OCI-LY1 (cell line): ENCODE results near the gene MSX1.

ENCODE experiments used
- H2AFZ ChIP-seq: fragments of 200-600 bp; sonication (generic), shearing (Covaris generic); 2 replicates; pipeline ENCODE4 v1.6.0; 2014; ENCODE audit warnings: antibody characterized with exemption, mild to moderate bottlenecking, low read length
- H3F3A ChIP-seq: fragments of 200-600 bp; sonication (generic), shearing (Covaris generic); 2 replicates; pipeline ENCODE4 v1.6.0; 2014; ENCODE audit warnings: mild to moderate bottlenecking, antibody characterized with exemption, low read length, moderate library complexity; ENCODE audit not compliant: insufficient read depth
- H3K27ac ChIP-seq: fragments of 200-600 bp; sonication (generic); 2 replicates; pipeline ENCODE4 v1.5.1; 2014; ENCODE audit warnings: low read length, mixed run types, mild to moderate bottlenecking, low read depth; ENCODE audit not compliant: poor library complexity, severe bottlenecking
- H3K27me3 ChIP-seq: fragments of 200-600 bp; sonication (generic); 2 replicates; pipeline ENCODE4 v1.6.0; 2014; ENCODE audit warnings: antibody characterized with exemption, mild to moderate bottlenecking, low read length, moderate library complexity; ENCODE audit not compliant: insufficient read depth
- H3K36me3 ChIP-seq: fragments of 200-600 bp; sonication (generic); 2 replicates; pipeline ENCODE4 v1.6.1; 2014; ENCODE audit warnings: mild to moderate bottlenecking, antibody characterized with exemption, low read length, moderate library complexity, mixed read lengths; ENCODE audit not compliant: insufficient read depth
- H3K4me1 ChIP-seq: fragments of 200-600 bp; sonication (generic); 2 replicates; pipeline ENCODE4 v1.5.1; 2014; ENCODE audit warnings: mild to moderate bottlenecking, low read length, moderate library complexity; ENCODE audit not compliant: insufficient read depth, severe bottlenecking
- H3K4me2 ChIP-seq: fragments of 200-600 bp; sonication (generic), shearing (Covaris generic); 2 replicates; pipeline ENCODE4 v1.6.1; 2014; ENCODE audit warnings: low read length
- H3K4me3 ChIP-seq: fragments of 200-600 bp; sonication (generic); 2 replicates; pipeline ENCODE4 v1.5.1; 2014; ENCODE audit warnings: low read length, low read depth, mild to moderate bottlenecking, mixed read lengths; ENCODE audit not compliant: poor library complexity, severe bottlenecking
- H3K79me2 ChIP-seq: fragments of 200-600 bp; shearing (Covaris generic); 2 replicates; pipeline ENCODE4 v1.6.1; 2016; ENCODE audit warnings: mixed run types, low read length, mixed read lengths; ENCODE audit not compliant: insufficient read depth
- H3K9ac ChIP-seq: fragments of 200-600 bp; sonication (generic), shearing (Covaris generic); 2 replicates; pipeline ENCODE4 v1.6.1; 2014; ENCODE audit warnings: mild to moderate bottlenecking, low read length, mixed read lengths
- H3K9me2 ChIP-seq: fragments of 200-600 bp; sonication (generic), shearing (Covaris generic); 2 replicates; pipeline ENCODE4 v1.6.1; 2014; ENCODE audit warnings: low read depth, mild to moderate bottlenecking, low read length, mixed read lengths
- H3K9me3 ChIP-seq: fragments of 200-600 bp; shearing (Covaris generic); 2 replicates; pipeline ENCODE4 v1.6.1; 2014; ENCODE audit warnings: low read length, mixed read lengths
- H4K20me1 ChIP-seq: fragments of 200-600 bp; sonication (generic), shearing (Covaris generic); 2 replicates; pipeline ENCODE4 v1.6.0; 2016; ENCODE audit warnings: mild to moderate bottlenecking, low read length; ENCODE audit not compliant: insufficient read depth
- CTCF ChIP-seq: fragments of 200-600 bp; sonication (generic), shearing (Covaris generic); IDR thresholded peaks from 2 replicates; pipeline ENCODE4 v1.5.1; 2017; ENCODE audit warnings: mild to moderate bottlenecking, antibody characterized with exemption, low read length, moderate library complexity, mixed read lengths
- EZH2 ChIP-seq: fragments of 200-600 bp; sonication (generic), shearing (Covaris generic); IDR thresholded peaks from 2 replicates; pipeline ENCODE4 v1.8.0; 2017; ENCODE audit warnings: borderline replicate concordance, mixed run types, mild to moderate bottlenecking, antibody characterized with exemption, low read length, moderate library complexity, mixed read lengths

MSX1 gene

DNA sequence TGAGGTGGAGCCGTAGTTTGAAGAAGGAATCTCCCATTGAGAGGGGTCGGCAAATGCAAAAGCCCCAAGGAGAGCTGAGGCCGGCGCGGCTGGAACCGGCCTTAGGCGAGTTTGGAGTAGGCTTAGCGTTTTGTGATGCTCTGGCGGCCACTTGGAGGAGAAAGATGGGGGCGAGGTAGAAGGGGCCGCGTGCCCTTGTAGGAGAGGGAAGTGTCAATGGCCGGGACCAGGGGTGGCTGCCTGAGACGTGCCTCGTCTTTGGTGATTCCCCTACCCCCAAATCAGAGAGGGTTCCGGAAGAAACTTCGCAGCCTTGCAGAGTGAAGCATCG is 11.7 kb downstream of the MSX1 start:
- TF ChIP-seq EZH2 (no peak), CTCF (no peak)
- Histone ChIP-seq H3F3A (no peaks in the 10 kb centered on the region), H2AFZ (no peak overlapping the region), H3K9me3 (no peaks in the 10 kb centered on the region), H4K20me1 (no peaks in the 10 kb centered on the region), H3K9ac (no peak overlapping the region), H3K36me3 (no peaks in the 10 kb centered on the region), H3K27ac (no peak overlapping the region), H3K4me3 (no peak overlapping the region), H3K79me2 (no peaks in the 10 kb centered on the region), H3K9me2 (no peaks in the 10 kb centered on the region), H3K27me3 (no peaks in the 10 kb centered on the region), H3K4me2 (no peak overlapping the region), H3K4me1 (no peaks in the 10 kb centered on the region)

DNA sequence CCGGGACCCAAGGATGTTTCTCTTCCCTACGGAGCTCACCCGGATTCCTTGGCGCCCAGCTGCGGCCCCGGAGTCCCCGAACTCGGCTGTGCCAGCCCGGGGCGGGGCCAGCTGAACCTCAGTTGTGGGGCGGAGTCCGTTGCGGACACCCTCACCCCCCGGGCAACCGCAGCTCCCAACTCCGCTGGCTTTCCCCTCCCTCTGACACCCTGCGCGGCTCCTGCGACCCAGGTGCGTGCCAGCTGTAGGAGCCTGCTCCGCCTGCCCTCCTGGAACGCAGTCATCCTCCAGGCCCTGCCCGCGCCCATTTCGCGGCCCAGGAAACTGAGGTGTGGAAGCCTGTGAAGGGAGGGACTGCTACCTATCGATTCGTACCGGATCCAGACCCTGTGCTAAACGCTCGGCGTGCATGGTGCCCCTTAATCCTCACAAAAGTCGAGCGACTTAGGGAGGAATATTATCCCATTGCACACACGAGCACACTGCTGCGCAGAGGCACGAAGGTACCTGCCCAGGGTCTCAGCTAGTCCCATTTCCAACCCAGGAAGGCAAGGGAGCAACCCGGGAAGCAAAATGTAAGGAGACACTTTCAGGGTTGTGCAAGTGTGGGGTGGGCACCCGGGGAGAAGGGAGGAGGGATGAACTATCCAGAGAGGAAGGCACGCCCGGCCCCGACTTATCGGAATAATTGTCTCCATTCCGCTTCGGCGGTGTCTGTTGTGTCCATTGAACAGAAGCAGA is 12.3 kb downstream of the MSX1 start:
- no peak overlapping the region for H3K4me2 ChIP-seq
- TF ChIP-seq CTCF (no peak), EZH2 (no peak)
- no peak overlapping the region for H3K4me3 ChIP-seq
- no peaks in the 10 kb centered on the region for H4K20me1 ChIP-seq
- no peak overlapping the region for H3K9ac ChIP-seq
- H3F3A ChIP-seq = no peaks in the 10 kb centered on the region
- no peaks in the 10 kb centered on the region for H3K9me3 ChIP-seq
- no peaks in the 10 kb centered on the region for H3K4me1 ChIP-seq
- no peak overlapping the region for H3K27ac ChIP-seq
- no peaks in the 10 kb centered on the region for H3K27me3 ChIP-seq
- H3K9me2 ChIP-seq = no peaks in the 10 kb centered on the region
- H3K79me2 ChIP-seq = no peaks in the 10 kb centered on the region
- H3K36me3 ChIP-seq = no peaks in the 10 kb centered on the region
- H2AFZ ChIP-seq = no peak overlapping the region

- no peaks in the 10 kb centered on the region for H3K9me2 ChIP-seq
- H3K9me3 ChIP-seq = no peaks in the 10 kb centered on the region
- H3K27me3 ChIP-seq = no peaks in the 10 kb centered on the region
- H2AFZ ChIP-seq = no peak overlapping the region
- no peak overlapping the region for H3K9ac ChIP-seq
- H4K20me1 ChIP-seq = no peaks in the 10 kb centered on the region
- no peaks in the 10 kb centered on the region for H3K4me1 ChIP-seq
- H3F3A ChIP-seq = no peaks in the 10 kb centered on the region
- TF ChIP-seq EZH2 (no peak), CTCF (no peak)
- no peak overlapping the region for H3K27ac ChIP-seq
- no peaks in the 10 kb centered on the region for H3K36me3 ChIP-seq
- H3K79me2 ChIP-seq = no peaks in the 10 kb centered on the region
- H3K4me2 ChIP-seq = no peak overlapping the region
- H3K4me3 ChIP-seq = no peak overlapping the region
These were observed 12.9 kb downstream of the MSX1 start for GRCh38 chr4:4872314-4872903.
